Stimulated activated CD4-positive, alpha-beta T cell treated with anti-CD3 and anti-CD28 coated beads, Interleukin-15, amount 100 ng/mL, for 1 hour (primary cell): ENCODE results near the gene SDK1.
"Not testable (repeated sequence)": the region's sequence is repeated elsewhere in the genome, so short reads cannot be mapped to it uniquely, and the experiment has no call there.

Experiments used
- DNase-seq, 2 donors: peaks; one replicate each; pipeline ENCODE4 v3.0.0-alpha.2; 2020; ENCODE audit warnings: low read depth in 1 of 2, low spot score in 1 of 2

Gene SDK1

GRCh38 chr7:3912291-3912690 lies 611.2 kb downstream of the SDK1 start:
- no peak for DNase-seq

- no peak for DNase-seq
Measured at GRCh38 chr7:3914051-3914775, 613.2 kb downstream of the SDK1 start.

GRCh38 chr7:3915337-3915878 lies 614.4 kb downstream of the SDK1 start:
- no peak for DNase-seq

GRCh38 chr7:3916146-3916545 lies 615.1 kb downstream of the SDK1 start:
- no peak for DNase-seq

GRCh38 chr7:3917436-3917835 lies 616.4 kb downstream of the SDK1 start:
- no peak for DNase-seq

- DNase-seq, result no peak
Measured at GRCh38 chr7:3918576-3918975, 617.5 kb downstream of the SDK1 start.

GRCh38 chr7:3922175-3922635 lies 621.2 kb downstream of the SDK1 start:
- DNase-seq, result no peak

GRCh38 chr7:3923307-3923918 lies 622.4 kb downstream of the SDK1 start:
- DNase-seq, result no peak

GRCh38 chr7:3924277-3924676 lies 623.2 kb downstream of the SDK1 start:
- no peak for DNase-seq

GRCh38 chr7:3927446-3928110 lies 626.5 kb downstream of the SDK1 start:
- no peak for DNase-seq

- DNase-seq, result no peak
Measured at GRCh38 chr7:3928727-3929515, 627.9 kb downstream of the SDK1 start.

GRCh38 chr7:3931843-3932242 lies 630.8 kb downstream of the SDK1 start:
- DNase-seq, result no peak

GRCh38 chr7:3937146-3937545 lies 636.1 kb downstream of the SDK1 start:
- DNase-seq, result no peak

GRCh38 chr7:3937605-3938004 lies 636.6 kb downstream of the SDK1 start:
- DNase-seq, result no peak

- not testable (repeated sequence) for DNase-seq
Measured at GRCh38 chr7:3941706-3942105, 640.7 kb downstream of the SDK1 start.

GRCh38 chr7:3942276-3942675 lies 641.2 kb downstream of the SDK1 start:
- DNase-seq, result no peak

GRCh38 chr7:3942816-3943745 lies 642.0 kb downstream of the SDK1 start:
- no peak for DNase-seq

- DNase-seq, result no peak
Measured at GRCh38 chr7:3943779-3944520, 642.9 kb downstream of the SDK1 start.

GRCh38 chr7:3949242-3949640 lies 648.2 kb downstream of the SDK1 start:
- DNase-seq, result no peak
